Left renal cortex interstitium (tissue), 4 donors: ENCODE measurements around the gene CAMK1D. TPM values are rescaled to one million over a fixed set of nuclear protein-coding genes. Genes with fewer than 3 reads are reported as not detected.
A peak's percentile ranks its signal among the peaks of the same experiment; 100 is the strongest.
"Not testable (repeated sequence)": the region's sequence is repeated elsewhere in the genome, so short reads cannot be mapped to it uniquely, and the experiment has no call there.

ENCODE experiments used
- DNase-seq, 4 donors: peaks; one replicate each; pipeline ENCODE4 v3.0.0-alpha.2; 2013; ENCODE audit warnings: low read depth in 4 of 4, low spot score in 2 of 4, missing footprints in 1 of 4
- polyA plus RNA-seq, 4 donors: library from polyadenylated mRNA; unstranded; fragments of 120-200 nt; gene quantifications; one replicate each; pipeline ENCODE4 v1.2.1, GENCODE V29; 2013; ENCODE audit not compliant: insufficient read length in 4 of 4

The CAMK1D gene
- polyA plus RNA-seq, 4 donors = 10.1 to 13.0 (median 10.8) TPM

DNA sequence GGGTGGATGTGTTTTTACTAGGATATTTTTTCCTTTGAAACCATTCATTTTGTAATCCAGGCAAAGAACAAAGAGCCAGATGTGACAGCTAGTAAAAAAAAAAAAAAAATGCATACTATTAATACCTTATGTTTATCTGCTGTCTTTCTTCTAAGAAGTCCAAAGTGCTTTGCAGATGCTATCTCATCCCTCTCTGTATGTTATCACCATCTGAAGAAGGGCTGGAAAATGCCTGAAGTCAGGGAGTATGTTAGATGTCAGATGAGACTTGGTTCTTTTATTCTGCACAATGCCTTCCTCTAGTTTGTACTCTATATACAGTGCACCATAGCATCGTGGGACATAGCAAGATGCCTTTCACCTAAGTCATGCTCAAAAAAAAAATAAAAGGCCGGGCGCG, 10.4 kb upstream of the CAMK1D start:
- DNase-seq = no peak

GRCh38 chr10:12340371-12340770, 9.0 kb upstream of the CAMK1D start:
- no peak for DNase-seq

- DNase-seq = no peak
These were observed 8.4 kb upstream of the CAMK1D start for GRCh38 chr10:12340937-12341336.

- no peak for DNase-seq
These were observed 7.8 kb upstream of the CAMK1D start for GRCh38 chr10:12341526-12341925.

DNA sequence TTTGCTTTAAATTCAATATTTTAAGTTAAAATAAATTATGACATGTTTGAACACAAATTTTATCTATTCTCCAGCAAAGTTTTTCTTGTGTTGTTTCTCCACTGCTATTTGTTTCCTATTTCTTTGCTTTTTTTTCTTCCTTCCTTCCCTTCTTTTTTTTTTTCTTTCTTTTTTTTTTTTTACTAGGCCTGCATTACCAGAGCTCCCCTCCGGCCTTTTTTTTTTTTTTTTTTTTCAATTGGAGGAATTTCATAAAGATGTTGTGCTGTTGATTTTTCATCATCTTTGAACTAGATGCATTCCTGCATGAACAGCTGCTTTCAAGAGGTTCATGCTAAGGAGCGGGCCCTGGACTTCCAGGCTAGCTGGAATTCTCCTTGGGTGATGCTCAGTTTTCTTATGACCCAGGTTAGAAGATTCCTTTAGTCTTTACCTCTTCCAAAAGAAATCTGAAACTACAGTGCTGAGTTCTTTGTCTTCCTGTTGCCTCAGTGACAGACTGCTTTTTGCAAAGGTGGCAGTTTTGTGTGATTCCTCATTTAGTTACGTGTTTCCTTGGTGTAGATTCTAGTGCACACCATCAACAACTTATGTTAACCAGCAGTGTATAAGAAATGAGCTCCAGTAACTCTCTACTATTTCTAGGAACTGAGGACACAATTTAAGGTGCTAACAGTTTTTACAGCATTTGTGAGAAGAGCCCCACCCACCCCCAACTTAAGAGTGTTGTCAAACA, 4.8 kb upstream of the CAMK1D start:
- no peak for DNase-seq

DNA sequence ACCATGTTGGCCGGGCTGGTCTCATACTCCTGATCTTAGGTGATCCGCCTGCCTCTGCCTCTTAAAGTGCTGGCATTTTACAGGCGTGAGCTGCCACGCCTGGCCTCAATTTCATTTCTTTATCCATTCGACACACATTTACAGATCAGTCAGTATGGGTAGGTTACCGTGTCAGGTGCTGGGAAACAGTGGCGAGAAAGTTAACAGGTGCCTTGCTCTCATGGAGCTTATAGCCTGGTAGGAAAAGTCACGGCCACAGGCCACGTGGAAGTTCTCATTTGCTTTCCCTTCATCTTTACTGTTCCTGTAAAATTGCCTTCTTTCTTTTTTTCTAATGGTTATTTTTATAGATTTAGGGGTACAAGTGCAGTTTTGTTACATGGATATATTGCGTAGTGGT, 2.6 kb upstream of the CAMK1D start:
- DNase-seq = no peak

DNA sequence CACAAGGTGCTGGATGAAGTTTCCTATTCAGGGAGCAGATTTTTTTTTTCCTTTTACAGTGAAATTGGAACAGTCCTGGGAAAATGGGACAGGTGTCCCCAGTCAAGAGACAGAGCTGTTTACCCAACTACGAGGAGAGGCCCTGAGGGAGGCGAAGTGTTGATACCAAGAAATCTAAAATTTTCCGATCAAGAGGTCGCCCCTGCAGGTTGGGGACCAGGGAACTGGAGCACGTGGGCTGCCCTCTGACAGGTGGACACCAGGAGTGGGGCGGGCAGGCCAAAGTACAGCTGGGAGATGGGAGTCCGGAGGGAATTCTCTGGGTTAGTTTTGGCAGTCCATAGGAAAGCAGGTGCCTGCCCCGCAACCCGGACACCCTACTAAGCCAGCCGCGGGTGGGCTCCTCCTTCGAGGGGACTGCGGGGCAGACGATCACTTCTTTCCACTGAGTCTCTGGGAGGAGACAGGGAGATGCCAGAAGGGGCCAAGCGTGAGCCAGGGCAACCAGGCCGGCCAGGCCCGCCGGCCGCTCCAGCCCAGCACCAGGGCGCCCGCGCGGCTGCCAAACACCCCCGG, 965 bp upstream of the CAMK1D start:
- DNase-seq = no peak

GRCh38 chr10:12349629-12350166, 351 bp downstream of the CAMK1D start:
- DNase-seq = no peak

DNA sequence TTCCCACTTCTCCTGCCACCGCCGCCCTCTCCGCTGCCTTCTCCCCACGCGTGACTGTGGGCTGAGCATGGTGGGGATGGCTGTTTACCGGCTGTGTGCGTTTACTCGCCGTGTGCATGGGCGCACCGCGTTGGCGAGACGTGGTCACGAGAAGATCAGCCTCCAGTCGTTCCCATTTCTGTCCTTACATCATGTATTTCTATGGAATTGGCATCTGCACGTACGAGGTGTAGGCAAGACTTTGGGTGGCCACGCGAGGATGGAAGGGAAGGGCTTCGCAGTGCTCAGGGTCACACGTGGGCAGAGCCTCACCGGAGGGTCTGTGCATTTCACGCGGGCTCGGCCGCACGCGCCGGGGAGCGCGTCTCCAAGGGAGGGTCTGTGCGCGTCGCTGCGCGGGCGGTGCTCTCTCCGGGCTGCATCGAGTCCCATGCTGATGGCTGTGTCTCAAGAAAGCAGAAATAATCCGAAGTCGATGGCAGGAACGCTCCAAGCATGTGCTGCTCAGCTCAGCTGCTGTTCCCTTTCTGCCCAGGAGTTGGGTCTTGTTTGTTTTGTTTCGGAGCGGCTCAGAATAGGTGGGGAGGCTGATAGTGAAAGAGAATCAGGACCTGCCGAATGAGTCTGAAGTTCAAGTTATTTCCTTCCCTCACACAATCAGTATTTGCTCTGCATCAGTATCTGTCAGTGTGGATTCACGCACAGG, 973 bp downstream of the CAMK1D start:
- peak in 1 of 4 donors; percentile 52 for DNase-seq

DNA sequence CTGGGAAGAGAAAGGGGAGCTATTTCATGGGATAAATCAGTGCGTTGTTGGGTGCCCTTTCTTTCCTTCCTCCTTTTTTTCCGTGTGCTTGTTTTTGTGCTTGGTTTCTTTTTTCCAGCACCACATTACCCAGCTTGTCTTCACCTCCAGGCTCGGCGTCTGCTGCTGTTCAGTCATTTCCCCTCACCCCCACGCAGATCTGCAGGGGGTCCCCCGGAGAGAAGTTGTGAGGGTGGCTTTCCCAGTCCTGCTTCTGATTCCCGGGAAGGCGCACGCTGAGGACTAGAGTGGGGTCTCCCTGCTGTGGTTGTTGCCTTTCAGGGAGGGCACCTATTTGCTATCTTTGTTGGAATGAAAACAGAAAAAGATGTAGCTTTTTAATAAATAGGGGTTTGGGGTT, 1.6 kb downstream of the CAMK1D start:
- no peak for DNase-seq

GRCh38 chr10:12351447-12351846, 2.1 kb downstream of the CAMK1D start:
- DNase-seq = no peak

GRCh38 chr10:12351889-12352288, 2.5 kb downstream of the CAMK1D start:
- no peak for DNase-seq

GRCh38 chr10:12353399-12354242, 4.3 kb downstream of the CAMK1D start:
- no peak for DNase-seq

DNA sequence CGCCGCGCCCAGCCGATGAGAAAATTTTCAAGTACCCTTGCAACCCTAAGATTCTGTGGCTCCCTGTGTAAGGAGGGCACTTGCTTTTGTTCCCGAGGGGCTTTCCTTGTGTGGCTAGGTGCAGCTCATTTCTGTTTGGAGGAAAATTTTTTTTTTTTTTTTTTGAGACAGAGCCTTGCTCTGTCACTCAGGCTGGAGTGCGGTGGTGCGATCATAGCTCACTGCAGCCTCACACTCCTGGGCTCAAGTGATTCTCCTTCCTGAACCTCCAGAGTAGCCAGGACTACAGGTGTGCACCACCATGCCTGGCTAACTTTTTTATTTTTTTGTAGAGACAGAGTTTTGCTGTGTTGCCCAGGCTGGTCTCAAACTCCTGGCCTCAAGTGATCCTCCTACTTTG, 5.3 kb downstream of the CAMK1D start:
- not testable (repeated sequence) for DNase-seq

DNA sequence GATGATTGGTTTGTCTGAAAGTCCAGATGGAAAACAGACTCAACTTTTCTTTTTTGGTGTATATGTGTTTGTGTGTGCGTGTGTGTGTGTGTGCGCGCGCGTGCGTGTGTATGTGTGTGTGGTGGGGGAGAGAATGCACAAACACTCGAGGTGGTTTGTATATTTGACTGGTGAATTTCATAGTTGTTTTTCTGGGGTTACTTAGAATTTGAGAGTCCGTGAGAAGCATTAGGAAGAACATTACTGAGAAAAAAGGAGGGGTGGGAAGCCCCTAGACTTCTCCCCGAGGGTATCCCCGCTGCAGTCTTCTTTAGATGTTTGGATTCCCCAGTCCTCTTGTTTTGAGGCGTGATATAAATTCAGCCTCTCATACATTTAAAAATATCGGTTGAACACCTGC, 6.0 kb downstream of the CAMK1D start:
- DNase-seq = no peak

GRCh38 chr10:12357525-12358151, 8.3 kb downstream of the CAMK1D start:
- no peak for DNase-seq

DNA sequence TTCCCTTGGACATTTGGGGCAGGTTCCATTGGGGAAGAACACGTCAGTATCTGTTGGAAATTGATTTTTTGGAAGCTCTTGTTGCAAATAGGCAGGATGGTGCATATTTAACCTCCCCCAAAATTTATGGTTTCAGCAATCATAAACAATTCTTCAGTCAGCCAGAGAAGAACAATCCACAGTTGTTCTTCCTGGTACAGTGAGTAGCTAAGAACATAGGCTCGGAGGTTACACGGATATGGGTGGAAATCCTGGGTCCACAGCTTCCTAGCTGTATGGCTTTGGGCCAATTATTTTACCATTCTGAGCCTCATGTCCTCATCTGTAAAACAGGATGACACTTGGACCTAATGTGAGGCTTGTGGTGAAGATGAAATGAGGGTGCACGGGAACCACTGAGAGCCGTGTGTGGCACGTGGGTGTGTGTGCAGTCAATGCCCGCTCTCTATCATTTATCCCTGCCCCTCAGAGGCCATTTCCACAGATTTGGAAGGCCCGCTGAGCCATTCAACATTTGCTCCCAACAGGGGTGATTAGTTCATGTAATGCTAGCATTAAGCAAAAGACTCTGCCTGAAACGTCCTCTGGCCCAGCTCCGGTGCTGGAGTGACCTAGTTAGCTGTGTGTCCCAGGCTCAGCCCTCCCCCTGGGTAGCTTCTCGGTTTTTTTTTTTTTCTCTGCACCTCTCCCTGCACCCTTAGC, 9.7 kb downstream of the CAMK1D start:
- DNase-seq = no peak

GRCh38 chr10:12360461-12360860, 11.1 kb downstream of the CAMK1D start:
- DNase-seq = no peak

DNA sequence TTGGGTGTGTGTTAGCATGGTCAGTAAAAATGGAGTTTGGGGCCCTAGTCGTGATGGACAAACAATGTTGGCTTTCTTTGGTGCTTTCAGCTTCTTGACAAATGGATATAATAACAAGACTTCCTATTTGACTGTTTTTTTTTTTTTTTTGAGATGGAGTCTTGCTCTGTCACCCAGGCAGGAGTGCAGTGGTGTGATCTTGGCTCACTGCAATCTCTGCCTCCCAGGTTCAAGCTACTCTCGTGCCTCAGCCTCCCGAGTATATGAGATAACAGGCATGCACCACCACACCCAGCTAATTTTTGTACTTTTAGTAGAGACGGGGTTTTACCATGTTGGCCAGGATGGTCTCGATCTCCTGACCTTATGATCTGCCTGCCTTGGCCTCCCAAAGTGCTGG, 11.8 kb downstream of the CAMK1D start:
- not testable (repeated sequence) for DNase-seq

- no peak for DNase-seq
These were observed 15.2 kb downstream of the CAMK1D start for GRCh38 chr10:12364559-12364958.
